ENCODE data around the gene CX3CR1. TPM values are rescaled to one million over a fixed set of nuclear protein-coding genes. Genes with fewer than 3 reads are reported as not detected.

CX3CR1 gene
- total RNA-seq, 2 donors from 2014 or later = 0.28 to 0.54 TPM

DNA sequence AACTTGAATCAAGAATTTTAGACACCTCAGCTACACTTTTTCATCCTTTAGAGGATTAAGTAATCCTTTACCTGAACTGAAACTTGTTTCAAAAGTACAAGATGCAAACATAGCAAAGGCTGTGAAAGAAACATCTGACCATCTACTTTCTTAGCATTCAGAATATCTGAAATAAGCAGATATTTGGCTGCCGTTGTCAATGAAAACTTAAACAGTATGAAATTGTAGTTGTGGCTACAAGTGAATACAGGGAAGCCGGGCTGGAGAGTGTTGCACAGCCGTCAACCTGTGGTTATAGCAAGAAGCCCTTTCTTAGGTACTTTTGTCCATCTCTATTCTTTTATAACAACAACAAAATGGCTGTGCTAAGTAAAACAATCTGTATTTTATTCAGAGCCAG lies 6.9 kb upstream of the CX3CR1 start:
- no peak overlapping the region for H3K27ac ChIP-seq
- H3K36me3 ChIP-seq = no peaks in the 10 kb centered on the region
- no peaks in the 10 kb centered on the region for H3K4me1 ChIP-seq (ENCODE audit: control insufficient read depth in 1 of 2, low read depth in 2 of 2)
- ATAC-seq (ENCODE audit: insufficient number of reproducible peaks, low FRiP score, low read depth) (no peak), DNase-seq (ENCODE audit: low spot score) (no peak)
- H3K9me3 ChIP-seq = no peaks in the 10 kb centered on the region
- TF ChIP-seq, protein P1, sequence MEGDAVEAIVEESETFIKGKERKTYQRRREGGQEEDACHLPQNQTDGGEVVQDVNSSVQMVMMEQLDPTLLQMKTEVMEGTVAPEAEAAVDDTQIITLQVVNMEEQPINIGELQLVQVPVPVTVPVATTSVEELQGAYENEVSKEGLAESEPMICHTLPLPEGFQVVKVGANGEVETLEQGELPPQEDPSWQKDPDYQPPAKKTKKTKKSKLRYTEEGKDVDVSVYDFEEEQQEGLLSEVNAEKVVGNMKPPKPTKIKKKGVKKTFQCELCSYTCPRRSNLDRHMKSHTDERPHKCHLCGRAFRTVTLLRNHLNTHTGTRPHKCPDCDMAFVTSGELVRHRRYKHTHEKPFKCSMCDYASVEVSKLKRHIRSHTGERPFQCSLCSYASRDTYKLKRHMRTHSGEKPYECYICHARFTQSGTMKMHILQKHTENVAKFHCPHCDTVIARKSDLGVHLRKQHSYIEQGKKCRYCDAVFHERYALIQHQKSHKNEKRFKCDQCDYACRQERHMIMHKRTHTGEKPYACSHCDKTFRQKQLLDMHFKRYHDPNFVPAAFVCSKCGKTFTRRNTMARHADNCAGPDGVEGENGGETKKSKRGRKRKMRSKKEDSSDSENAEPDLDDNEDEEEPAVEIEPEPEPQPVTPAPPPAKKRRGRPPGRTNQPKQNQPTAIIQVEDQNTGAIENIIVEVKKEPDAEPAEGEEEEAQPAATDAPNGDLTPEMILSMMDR (IDR thresholded peaks at IDR 0.05) = no peak
- H3K27me3 ChIP-seq (replicated peaks; ENCODE audit: insufficient read depth) = no peaks in the 10 kb centered on the region
- no peak overlapping the region for H3K4me3 ChIP-seq

DNA sequence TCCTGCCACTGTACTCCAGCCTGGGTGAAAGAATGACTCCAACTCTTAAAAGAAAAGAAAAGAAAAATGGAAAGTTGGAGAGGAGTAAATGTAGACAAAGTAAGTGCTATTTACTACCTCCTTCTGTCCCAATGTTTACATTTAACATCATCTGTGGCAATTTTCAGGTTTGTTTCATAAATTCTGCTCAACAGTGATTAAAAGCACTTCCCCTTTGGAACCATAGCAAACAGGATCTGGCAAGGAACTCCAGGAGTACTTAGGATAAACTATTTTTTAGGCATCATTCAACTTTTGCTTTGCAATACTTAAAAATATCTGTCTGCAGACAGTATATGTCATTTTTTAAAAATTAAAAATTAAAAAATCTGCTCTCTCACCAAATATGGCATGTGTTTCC lies 5.5 kb upstream of the CX3CR1 start:
- no peaks in the 10 kb centered on the region for H3K27me3 ChIP-seq (replicated peaks; ENCODE audit: insufficient read depth)
- no peaks in the 10 kb centered on the region for H3K9me3 ChIP-seq
- no peak for ATAC-seq (ENCODE audit: insufficient number of reproducible peaks, low FRiP score, low read depth)
- DNase-seq (ENCODE audit: low spot score) = no peak
- no peak overlapping the region for H3K27ac ChIP-seq
- TF ChIP-seq, protein P1 (IDR thresholded peaks at IDR 0.05) = no peak
- H3K4me1 ChIP-seq (ENCODE audit: control insufficient read depth in 1 of 2, low read depth in 2 of 2) = no peaks in the 10 kb centered on the region
- H3K4me3 ChIP-seq = no peak overlapping the region
- no peaks in the 10 kb centered on the region for H3K36me3 ChIP-seq

DNA sequence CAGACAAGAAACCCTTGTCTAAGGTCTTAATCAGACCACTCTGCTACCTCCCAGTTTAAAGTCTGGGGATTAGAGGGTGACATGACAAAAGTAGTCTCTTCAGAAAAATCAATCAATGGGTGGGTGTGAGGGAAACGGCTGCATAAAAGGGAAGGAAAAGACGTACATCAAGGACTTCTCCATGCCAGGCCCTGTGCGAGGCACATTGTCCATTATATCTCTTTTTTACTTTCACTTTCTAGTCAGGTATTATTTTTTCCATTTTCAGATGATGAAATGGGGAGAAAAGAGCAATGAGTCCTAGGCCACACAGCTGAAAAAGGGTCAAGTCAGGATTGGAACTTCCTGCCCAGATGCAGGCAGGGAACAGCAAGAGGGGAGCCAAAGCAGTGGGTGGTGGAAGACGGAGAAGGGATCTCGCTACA lies 4.6 kb upstream of the CX3CR1 start:
- Histone ChIP-seq H3K9me3 (no peaks in the 10 kb centered on the region), H3K36me3 (no peaks in the 10 kb centered on the region), H3K27ac (no peak overlapping the region), H3K4me3 (no peak overlapping the region), H3K4me1 (ENCODE audit: control insufficient read depth in 1 of 2, low read depth in 2 of 2) (no peaks in the 10 kb centered on the region), H3K27me3 (replicated peaks; ENCODE audit: insufficient read depth) (no peaks in the 10 kb centered on the region)
- TF ChIP-seq, protein P1 (IDR thresholded peaks at IDR 0.05) = no peak
- DNase-seq (ENCODE audit: low spot score) (no peak), ATAC-seq (ENCODE audit: insufficient number of reproducible peaks, low FRiP score, low read depth) (no peak)

DNA sequence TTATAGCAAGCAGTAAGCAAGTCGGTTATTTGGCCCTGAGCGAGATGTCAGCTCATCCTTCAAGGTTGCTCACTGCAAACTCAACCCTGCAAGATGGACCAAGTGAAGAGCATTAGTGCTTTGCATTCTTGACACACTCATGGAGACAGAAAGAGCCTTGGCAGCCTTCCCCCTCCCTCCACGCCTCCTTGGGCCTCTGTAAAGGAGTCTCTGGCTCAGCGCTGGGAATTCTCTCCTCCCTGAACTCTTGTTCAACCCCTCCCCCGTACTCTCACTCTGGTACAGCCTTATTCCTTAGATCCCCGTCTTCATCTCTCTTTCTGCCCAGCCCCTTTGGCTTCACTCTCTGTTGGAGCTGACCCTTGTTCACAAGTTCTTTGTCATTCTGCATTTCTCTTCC lies 2.2 kb upstream of the CX3CR1 start:
- no peak overlapping the region for H3K4me3 ChIP-seq
- no peaks in the 10 kb centered on the region for H3K36me3 ChIP-seq
- H3K27ac ChIP-seq = no peak overlapping the region
- no peaks in the 10 kb centered on the region for H3K27me3 ChIP-seq (replicated peaks; ENCODE audit: insufficient read depth)
- no peak for ATAC-seq (ENCODE audit: insufficient number of reproducible peaks, low FRiP score, low read depth)
- TF ChIP-seq, protein P1 (IDR thresholded peaks at IDR 0.05) = no peak
- no peak for DNase-seq (ENCODE audit: low spot score)
- no peaks in the 10 kb centered on the region for H3K4me1 ChIP-seq (ENCODE audit: control insufficient read depth in 1 of 2, low read depth in 2 of 2)
- H3K9me3 ChIP-seq = no peaks in the 10 kb centered on the region

DNA sequence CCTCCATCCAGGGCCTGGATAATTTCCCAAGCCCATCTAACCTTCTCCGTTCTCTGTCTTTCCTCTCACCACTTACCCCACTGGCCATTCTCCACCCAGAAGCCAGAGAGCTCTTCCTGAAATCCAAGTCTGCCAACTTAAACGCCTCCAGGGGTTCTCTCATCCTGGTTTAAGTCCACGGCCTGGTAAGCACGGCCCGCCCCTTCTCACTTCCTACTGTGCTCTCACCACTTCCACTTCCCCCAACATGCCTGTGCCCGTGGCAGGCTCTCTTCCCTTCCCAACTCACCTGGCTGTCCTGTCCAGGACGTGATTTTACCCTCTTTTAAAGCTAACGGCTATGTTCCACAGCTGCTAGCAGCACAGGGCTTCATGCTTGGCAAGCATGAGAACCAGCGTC lies 1.7 kb upstream of the CX3CR1 start:
- TF ChIP-seq, protein P1 (IDR thresholded peaks at IDR 0.05) = no peak
- Histone ChIP-seq H3K4me1 (ENCODE audit: control insufficient read depth in 1 of 2, low read depth in 2 of 2) (no peaks in the 10 kb centered on the region), H3K27me3 (replicated peaks; ENCODE audit: insufficient read depth) (no peaks in the 10 kb centered on the region), H3K27ac (no peak overlapping the region), H3K4me3 (no peak overlapping the region), H3K9me3 (no peaks in the 10 kb centered on the region), H3K36me3 (no peaks in the 10 kb centered on the region)
- no peak for DNase-seq (ENCODE audit: low spot score)
- ATAC-seq (ENCODE audit: insufficient number of reproducible peaks, low FRiP score, low read depth) = no peak

Measured in thoracic aorta (tissue), 2 donors.